Measurements from ENCODE around the gene PRG2. TPM values are rescaled to one million over a fixed set of nuclear protein-coding genes. Genes with fewer than 3 reads are reported as not detected.

PRG2 gene
- total and polyA plus RNA-seq, 2 of the 13 experiments (the other 11 are each of a cell fraction or from before 2014, with no cell fraction given): not detected

DNA sequence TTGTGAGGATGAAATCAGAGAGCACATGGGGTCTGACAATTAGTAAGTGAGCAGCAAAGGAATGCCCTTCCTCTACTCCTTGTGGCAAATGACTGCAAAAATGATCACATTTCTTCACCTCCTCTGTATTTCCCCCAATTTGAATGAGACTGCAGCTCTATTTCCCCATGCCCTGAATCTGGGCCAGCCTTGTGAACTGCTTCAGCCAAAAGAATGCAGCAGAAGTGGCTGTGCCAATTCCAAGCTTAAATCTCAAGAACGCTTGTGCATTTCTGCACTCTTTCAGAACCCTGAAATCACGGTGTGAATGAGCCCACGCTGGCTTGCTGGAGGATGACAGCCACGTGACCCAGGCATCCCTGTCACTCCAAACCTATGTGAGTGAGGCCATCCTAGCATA lies 26.6 kb upstream of the PRG2 start:
- H3K9me3 ChIP-seq (ENCODE audit: low read length): no peaks in the 10 kb centered on the region
- BruUV-seq (replicated peaks): no TSS peak
- FAIRE-seq (no peak), ATAC-seq (no peak), DNase-seq (ENCODE audit: low spot score) (no peak)
- ChIA-PET POLR2A (no interaction called here), CTCF (ENCODE audit: low intra/inter-chr PET ratio, low total read pairs) (no interaction called here)
- H3K79me2 ChIP-seq (ENCODE audit: insufficient read depth, low read length): no peaks in the 10 kb centered on the region
- TF ChIP-seq RAD51 (IDR thresholded peaks at IDR 0.05; ENCODE audit: borderline replicate concordance): no peak
- TF ChIP-seq, protein P1, sequence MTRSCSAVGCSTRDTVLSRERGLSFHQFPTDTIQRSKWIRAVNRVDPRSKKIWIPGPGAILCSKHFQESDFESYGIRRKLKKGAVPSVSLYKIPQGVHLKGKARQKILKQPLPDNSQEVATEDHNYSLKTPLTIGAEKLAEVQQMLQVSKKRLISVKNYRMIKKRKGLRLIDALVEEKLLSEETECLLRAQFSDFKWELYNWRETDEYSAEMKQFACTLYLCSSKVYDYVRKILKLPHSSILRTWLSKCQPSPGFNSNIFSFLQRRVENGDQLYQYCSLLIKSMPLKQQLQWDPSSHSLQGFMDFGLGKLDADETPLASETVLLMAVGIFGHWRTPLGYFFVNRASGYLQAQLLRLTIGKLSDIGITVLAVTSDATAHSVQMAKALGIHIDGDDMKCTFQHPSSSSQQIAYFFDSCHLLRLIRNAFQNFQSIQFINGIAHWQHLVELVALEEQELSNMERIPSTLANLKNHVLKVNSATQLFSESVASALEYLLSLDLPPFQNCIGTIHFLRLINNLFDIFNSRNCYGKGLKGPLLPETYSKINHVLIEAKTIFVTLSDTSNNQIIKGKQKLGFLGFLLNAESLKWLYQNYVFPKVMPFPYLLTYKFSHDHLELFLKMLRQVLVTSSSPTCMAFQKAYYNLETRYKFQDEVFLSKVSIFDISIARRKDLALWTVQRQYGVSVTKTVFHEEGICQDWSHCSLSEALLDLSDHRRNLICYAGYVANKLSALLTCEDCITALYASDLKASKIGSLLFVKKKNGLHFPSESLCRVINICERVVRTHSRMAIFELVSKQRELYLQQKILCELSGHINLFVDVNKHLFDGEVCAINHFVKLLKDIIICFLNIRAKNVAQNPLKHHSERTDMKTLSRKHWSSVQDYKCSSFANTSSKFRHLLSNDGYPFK (CRISPR knock-in tag; IDR thresholded peaks at IDR 0.05; ENCODE audit: borderline replicate concordance): no peak
- TF ChIP-seq ZMYM4 (CRISPR knock-in tag; IDR thresholded peaks at IDR 0.05): no peak
- no peak for TF ChIP-seq WIZ (CRISPR knock-in tag; IDR thresholded peaks at IDR 0.05)
- no peak for TF ChIP-seq TAF1 (CRISPR knock-in tag; IDR thresholded peaks at IDR 0.05)
- TF ChIP-seq ARNTL (CRISPR knock-in tag; IDR thresholded peaks at IDR 0.05): no peak
- no peak for TF ChIP-seq ZZZ3 (CRISPR knock-in tag; IDR thresholded peaks at IDR 0.05; ENCODE audit: borderline replicate concordance)
- TF ChIP-seq FOXA3 (CRISPR knock-in tag; IDR thresholded peaks at IDR 0.05): no peak
- no peak for TF ChIP-seq ZNF101 (CRISPR knock-in tag; IDR thresholded peaks at IDR 0.05; ENCODE audit: borderline replicate concordance, low read depth)
- TF ChIP-seq ZFX (CRISPR knock-in tag; IDR thresholded peaks at IDR 0.05; ENCODE audit: low read depth): no peak
- no peak overlapping the region for H3K4me2 ChIP-seq (ENCODE audit: low read depth, low read length)
- H3K9ac ChIP-seq (ENCODE audit: insufficient read depth, low read depth, low read length): no peak overlapping the region
- no peak overlapping the region for H3K4me3 ChIP-seq (replicated peaks in 1 of 3; ENCODE audit: insufficient read depth in 1 of 3, low read depth in 2 of 3, low read length in 3 of 3)
- H3K27me3 ChIP-seq (ENCODE audit: control insufficient read depth in 1 of 2, insufficient read depth in 2 of 2, low read length in 2 of 2): peaks cover 0 to 6% of the 10 kb centered on the region in 2 experiments; a peak in 2 of 5 replicates
- WGBS (ENCODE audit: low lambda C conversion rate): 42% methylated on average over 4 of the region's 4 CpGs
- no peaks in the 10 kb centered on the region for H3K36me3 ChIP-seq (replicated peaks in 1 of 2; ENCODE audit: control insufficient read depth in 1 of 2, insufficient read depth in 2 of 2, low read length in 2 of 2)
- H4K20me1 ChIP-seq (ENCODE audit: insufficient read depth, low read length): no peaks in the 10 kb centered on the region
- intact Hi-C loops (cut with micrococcal nuclease; ENCODE audit: unreplicated experiment): no loop called here
- H2AFZ ChIP-seq (ENCODE audit: low read length): no peak overlapping the region
- no peak overlapping the region for H3K27ac ChIP-seq (ENCODE audit: extremely low read length, insufficient read depth, low read length)
- in situ Hi-C loops (cut with HindIII; ENCODE audit: extremely low pct_ligation_motif_present, low pct_unique_long_range_greater_than_20kb): no loop called here
- H3K4me1 ChIP-seq (ENCODE audit: insufficient read depth, low read length): no peaks in the 10 kb centered on the region
